Glomerular endothelial cell (primary cell): Measurements from ENCODE around the gene FSIP1. TPM values are rescaled to one million over a fixed set of nuclear protein-coding genes. Genes with fewer than 3 reads are reported as not detected.

ENCODE experiments used
- DNase-seq: peaks from one replicate; pipeline ENCODE4 v3.0.0-alpha.2; 2011; ENCODE audit warnings: low read depth, low spot score; ENCODE audit errors: extremely low read depth
- total RNA-seq: library from RNA; depleted of rRNA; stranded (reverse); fragments of >200 nt; gene quantifications from 2 replicates; pipeline ENCODE4 v1.2.3, GENCODE V29; 2015

Gene FSIP1
- total RNA-seq, 1 donor from 2014 or later = 0.06 TPM

- DNase-seq = no peak
Measured at GRCh38 chr15:39767921-39768320, 14.7 kb downstream of the FSIP1 start.

- DNase-seq = no peak
Measured at GRCh38 chr15:39761006-39761405, 21.6 kb downstream of the FSIP1 start.

- peak; percentile 62 for DNase-seq
Measured at GRCh38 chr15:39756806-39757522, 25.7 kb downstream of the FSIP1 start.

GRCh38 chr15:39752991-39753390 is 29.6 kb downstream of the FSIP1 start:
- DNase-seq = no peak

GRCh38 chr15:39752246-39752645 is 30.4 kb downstream of the FSIP1 start:
- no peak for DNase-seq

- no peak for DNase-seq
Measured at GRCh38 chr15:39748276-39748675, 34.4 kb downstream of the FSIP1 start.

- DNase-seq = no peak
Measured at GRCh38 chr15:39747326-39747725, 35.3 kb downstream of the FSIP1 start.

GRCh38 chr15:39746714-39747276 is 35.8 kb downstream of the FSIP1 start:
- DNase-seq = no peak

- DNase-seq = no peak
Measured at GRCh38 chr15:39746176-39746575, 36.5 kb downstream of the FSIP1 start.

- no peak for DNase-seq
Measured at GRCh38 chr15:39745415-39745814, 37.2 kb downstream of the FSIP1 start.

GRCh38 chr15:39744334-39745103 is 38.1 kb downstream of the FSIP1 start:
- DNase-seq = no peak

- DNase-seq = no peak
Measured at GRCh38 chr15:39743611-39744010, 39.0 kb downstream of the FSIP1 start.

- DNase-seq = no peak
Measured at GRCh38 chr15:39741258-39741657, 41.4 kb downstream of the FSIP1 start.

- no peak for DNase-seq
Measured at GRCh38 chr15:39738998-39739397, 43.6 kb downstream of the FSIP1 start.

GRCh38 chr15:39737196-39737550 is 45.5 kb downstream of the FSIP1 start:
- no peak for DNase-seq

GRCh38 chr15:39736412-39737195 is 46.0 kb downstream of the FSIP1 start:
- DNase-seq = no peak

- no peak for DNase-seq
Measured at GRCh38 chr15:39735120-39735717, 47.4 kb downstream of the FSIP1 start.

- DNase-seq = no peak
Measured at GRCh38 chr15:39731266-39731665, 51.4 kb downstream of the FSIP1 start.

GRCh38 chr15:39730552-39730951 is 52.1 kb downstream of the FSIP1 start:
- DNase-seq = no peak

- DNase-seq = no peak
Measured at GRCh38 chr15:39729500-39729899, 53.1 kb downstream of the FSIP1 start.

- DNase-seq = no peak
Measured at GRCh38 chr15:39728845-39729244, 53.8 kb downstream of the FSIP1 start.
